ENCODE results near the gene LYZL1. TPM values are rescaled to one million over a fixed set of nuclear protein-coding genes. Genes with fewer than 3 reads are reported as not detected.

The LYZL1 gene
- total RNA-seq, 2 donors from 2014 or later = not detected

- WGBS, 2 donors = 67 to 73% methylated on average over 2 of the region's 2 CpGs
- ATAC-seq (no peak), DNase-seq (no peak)
- no peaks in the 10 kb centered on the region for H3K9me3 ChIP-seq
- intact Hi-C loops (cut with DNase I) = no loop called here
- TF ChIP-seq CTCF (IDR thresholded peaks at IDR 0.05) = no peak
- no peak for TF ChIP-seq POLR2A (IDR thresholded peaks at IDR 0.05)
- H3K27me3 ChIP-seq = no peaks in the 10 kb centered on the region
- no peak overlapping the region for H3K4me3 ChIP-seq
- H3K27ac ChIP-seq = no peak overlapping the region
- no peaks in the 10 kb centered on the region for H3K36me3 ChIP-seq (replicated peaks in 1 of 2; ENCODE audit: insufficient read depth in 1 of 2, low read depth in 2 of 2)
- peaks cover 4% of the 10 kb centered on the region for H3K4me1 ChIP-seq
Measured at GRCh38 chr10:29259498-29259897, 29.4 kb upstream of the LYZL1 start.

GRCh38 chr10:29263506-29263905 lies 25.4 kb upstream of the LYZL1 start:
- TF ChIP-seq CTCF (IDR thresholded peaks at IDR 0.05) (no peak), POLR2A (IDR thresholded peaks at IDR 0.05) (no peak)
- WGBS, 2 donors = 83 to 93% methylated on average over 8 of the region's 8 CpGs
- no peaks in the 10 kb centered on the region for H3K36me3 ChIP-seq (replicated peaks in 1 of 2; ENCODE audit: insufficient read depth in 1 of 2, low read depth in 2 of 2)
- H3K9me3 ChIP-seq = no peaks in the 10 kb centered on the region
- ATAC-seq = no peak
- intact Hi-C loops (cut with DNase I) = no loop called here
- H3K27me3 ChIP-seq = no peaks in the 10 kb centered on the region
- H3K4me1 ChIP-seq = no peaks in the 10 kb centered on the region
- DNase-seq = no peak
- no peak overlapping the region for H3K27ac ChIP-seq
- H3K4me3 ChIP-seq = no peak overlapping the region

- no peaks in the 10 kb centered on the region for H3K4me1 ChIP-seq
- intact Hi-C loops (cut with DNase I) = no loop called here
- H3K9me3 ChIP-seq = no peaks in the 10 kb centered on the region
- DNase-seq = no peak
- H3K27me3 ChIP-seq = no peaks in the 10 kb centered on the region
- no peak for TF ChIP-seq CTCF (IDR thresholded peaks at IDR 0.05)
- TF ChIP-seq POLR2A (IDR thresholded peaks at IDR 0.05) = no peak
- no peak overlapping the region for H3K27ac ChIP-seq
- WGBS, 2 donors = 66 to 72% methylated on average over 7 of the region's 7 CpGs
- no peak overlapping the region for H3K4me3 ChIP-seq
- H3K36me3 ChIP-seq (replicated peaks in 1 of 2; ENCODE audit: insufficient read depth in 1 of 2, low read depth in 2 of 2) = no peaks in the 10 kb centered on the region
- ATAC-seq = no peak
Measured at GRCh38 chr10:29265210-29265768, 23.6 kb upstream of the LYZL1 start.

GRCh38 chr10:29266641-29267040 lies 22.2 kb upstream of the LYZL1 start:
- no peak overlapping the region for H3K4me3 ChIP-seq
- no peak overlapping the region for H3K27ac ChIP-seq
- ATAC-seq = no peak
- H3K4me1 ChIP-seq = no peaks in the 10 kb centered on the region
- 52 to 60% methylated on average over 8 of the region's 8 CpGs for WGBS, 2 donors
- H3K27me3 ChIP-seq = no peaks in the 10 kb centered on the region
- no peaks in the 10 kb centered on the region for H3K9me3 ChIP-seq
- intact Hi-C loops (cut with DNase I) = no loop called here
- H3K36me3 ChIP-seq (replicated peaks in 1 of 2; ENCODE audit: insufficient read depth in 1 of 2, low read depth in 2 of 2) = no peaks in the 10 kb centered on the region
- no peak for DNase-seq
- no peak for TF ChIP-seq POLR2A (IDR thresholded peaks at IDR 0.05)
- no peak for TF ChIP-seq CTCF (IDR thresholded peaks at IDR 0.05)

- no peak for ATAC-seq
- TF ChIP-seq POLR2A (IDR thresholded peaks at IDR 0.05) (no peak), CTCF (IDR thresholded peaks at IDR 0.05) (no peak)
- no peaks in the 10 kb centered on the region for H3K36me3 ChIP-seq (replicated peaks in 1 of 2; ENCODE audit: insufficient read depth in 1 of 2, low read depth in 2 of 2)
- H3K4me1 ChIP-seq = no peaks in the 10 kb centered on the region
- H3K9me3 ChIP-seq = no peaks in the 10 kb centered on the region
- H3K27me3 ChIP-seq = no peaks in the 10 kb centered on the region
- intact Hi-C loops (cut with DNase I) = no loop called here
- DNase-seq = no peak
- no peak overlapping the region for H3K4me3 ChIP-seq
- 81 to 85% methylated on average over 6 of the region's 6 CpGs for WGBS, 2 donors
- H3K27ac ChIP-seq = no peak overlapping the region
Measured at GRCh38 chr10:29268011-29268410, 20.9 kb upstream of the LYZL1 start.
